SU-DHL-6 (cell line): Measurements from ENCODE around the gene TNIK.

Source experiments
- H2AFZ ChIP-seq: fragments of 200-600 bp; sonication (generic); 2 replicates; pipeline ENCODE4 v1.6.1; 2014; ENCODE audit warnings: low read depth, mild to moderate bottlenecking, moderate library complexity, mixed read lengths, antibody characterized with exemption, low read length; ENCODE audit not compliant: severe bottlenecking
- H3F3A ChIP-seq: fragments of 200-600 bp; shearing (Covaris generic); 2 replicates; pipeline ENCODE4 v1.6.0; 2016; ENCODE audit warnings: antibody characterized with exemption, mild to moderate bottlenecking; ENCODE audit not compliant: insufficient read depth
- H3K27ac ChIP-seq: fragments of 200-600 bp; sonication (generic); 2 replicates; pipeline ENCODE4 v1.5.1; 2016; ENCODE audit warnings: low read depth, mild to moderate bottlenecking, low read length, moderate library complexity, mixed read lengths
- H3K27me3 ChIP-seq: fragments of 200-600 bp; sonication (generic), shearing (Covaris generic); 2 replicates; pipeline ENCODE4 v1.6.0; 2014; ENCODE audit warnings: mild to moderate bottlenecking, low read length
- H3K36me3 ChIP-seq: fragments of 200-600 bp; sonication (generic); 2 replicates; pipeline ENCODE4 v1.6.1; 2014; ENCODE audit warnings: mild to moderate bottlenecking, low read length, mixed read lengths
- H3K4me2 ChIP-seq: fragments of 300-600, 200-600 bp; shearing (Covaris generic), sonication (generic); 2 replicates; pipeline ENCODE4 v1.6.0; 2014; ENCODE audit warnings: low read length, low read depth, mild to moderate bottlenecking; ENCODE audit not compliant: poor library complexity, severe bottlenecking
- H3K4me3 ChIP-seq: fragments of 200-600 bp; sonication (generic); 2 replicates; pipeline ENCODE4 v1.5.1; 2014; ENCODE audit warnings: antibody characterized with exemption, low read length, mild to moderate bottlenecking, mixed read lengths; ENCODE audit not compliant: insufficient read depth, poor library complexity, severe bottlenecking
- H3K79me2 ChIP-seq: fragments of 200-600 bp; sonication (generic); 2 replicates; pipeline ENCODE4 v1.6.1; 2014; ENCODE audit warnings: mild to moderate bottlenecking, low read length, moderate library complexity; ENCODE audit not compliant: insufficient read depth
- H3K9ac ChIP-seq: fragments of 200-600 bp; sonication (generic); 2 replicates; pipeline ENCODE4 v1.7.0; 2014; ENCODE audit warnings: mild to moderate bottlenecking, low read length
- H3K9me2 ChIP-seq: fragments of 200-600 bp; sonication (generic); replicated peaks from 2 replicates; pipeline ENCODE4 v1.6.1; 2014; ENCODE audit warnings: low read length; ENCODE audit not compliant: insufficient read depth
- H3K9me3 ChIP-seq: fragments of 200-600 bp; sonication (generic); 2 replicates; pipeline ENCODE4 v1.6.1; 2014; ENCODE audit warnings: low read length, mixed read lengths; ENCODE audit not compliant: insufficient read depth
- H4K20me1 ChIP-seq: fragments of 200-600 bp; sonication (generic); 2 replicates; pipeline ENCODE4 v1.6.1; 2014; ENCODE audit warnings: low read depth, mild to moderate bottlenecking, antibody characterized with exemption, low read length, moderate library complexity, mixed read lengths
- EZH2phosphoT487 ChIP-seq: fragments of 200-600 bp; sonication (generic), shearing (Covaris generic); conservative IDR thresholded peaks from 2 replicates; pipeline ENCODE4 v1.6.1; 2018; ENCODE audit warnings: mild to moderate bottlenecking, antibody characterized with exemption, low read length, moderate library complexity, mixed read lengths
- TF ChIP-seq, protein P1 (sequence below): fragments of 200-600 bp; sonication (generic); IDR thresholded peaks from one replicate; pipeline ENCODE4 v1.5.1; 2017; ENCODE audit warnings: antibody characterized with exemption, mild to moderate bottlenecking, low read length, moderate library complexity; ENCODE audit not compliant: insufficient read depth, poor library complexity, severe bottlenecking

The TNIK gene

DNA sequence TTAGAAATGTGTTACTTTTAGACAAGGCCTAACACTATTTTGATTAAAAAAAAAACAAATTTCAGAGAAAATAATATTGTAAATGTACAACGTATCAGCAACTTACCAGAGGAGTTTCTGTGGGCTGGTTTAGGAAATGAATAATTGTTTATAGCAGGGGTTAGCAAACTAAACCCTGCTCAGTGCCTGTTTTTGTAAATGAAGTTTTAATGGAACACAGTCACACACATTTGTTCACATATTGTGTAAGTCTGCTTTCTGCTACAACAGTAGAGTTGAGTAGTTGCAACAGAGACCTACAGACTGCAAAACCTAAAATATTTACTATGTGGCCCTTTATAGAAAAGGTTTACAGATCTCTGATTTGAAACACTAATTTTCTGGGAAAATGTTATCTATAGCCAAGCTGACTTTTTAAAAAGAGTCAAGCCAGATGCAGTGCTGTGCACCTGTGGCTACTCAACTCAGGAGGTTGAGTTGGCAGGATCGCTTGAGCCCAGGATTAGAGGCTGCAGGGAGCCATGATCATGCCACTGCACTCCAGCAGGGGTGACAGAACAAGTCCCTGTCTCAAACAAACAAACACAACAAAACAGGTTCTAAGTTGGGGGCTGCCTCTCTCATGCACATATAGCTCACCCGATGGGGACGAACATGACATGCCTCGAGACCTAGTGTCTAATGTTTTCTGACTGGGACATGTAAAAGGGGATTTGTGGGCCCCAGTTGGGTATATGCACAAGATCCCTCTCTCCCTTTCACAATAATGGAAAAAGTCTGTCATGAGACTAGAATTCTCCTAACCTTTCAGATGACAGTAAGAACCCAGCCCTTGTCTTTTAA, 182.5 kb downstream of the TNIK start:
- no peak overlapping the region for H3K4me2 ChIP-seq
- no peaks in the 10 kb centered on the region for H3K79me2 ChIP-seq

DNA sequence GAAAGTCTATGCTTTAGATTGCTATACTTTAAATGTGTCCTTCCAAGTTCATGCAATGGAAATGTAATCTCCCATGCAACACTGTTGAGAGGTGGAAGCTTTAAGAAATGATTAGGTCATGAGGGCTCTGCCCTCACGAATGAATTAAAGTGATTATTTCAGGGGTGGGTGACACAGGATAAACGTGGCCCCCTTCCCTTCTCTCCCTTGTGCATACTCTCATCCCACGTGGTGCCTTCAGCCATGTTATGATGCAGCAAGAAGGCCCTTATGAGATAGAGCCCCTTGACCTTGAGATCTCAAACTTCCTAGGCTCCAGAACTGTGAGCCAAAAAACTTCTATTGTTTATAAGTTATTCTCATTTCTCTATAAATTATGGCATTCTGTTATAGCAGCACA, 183.3 kb downstream of the TNIK start:
- TF ChIP-seq, protein P1, sequence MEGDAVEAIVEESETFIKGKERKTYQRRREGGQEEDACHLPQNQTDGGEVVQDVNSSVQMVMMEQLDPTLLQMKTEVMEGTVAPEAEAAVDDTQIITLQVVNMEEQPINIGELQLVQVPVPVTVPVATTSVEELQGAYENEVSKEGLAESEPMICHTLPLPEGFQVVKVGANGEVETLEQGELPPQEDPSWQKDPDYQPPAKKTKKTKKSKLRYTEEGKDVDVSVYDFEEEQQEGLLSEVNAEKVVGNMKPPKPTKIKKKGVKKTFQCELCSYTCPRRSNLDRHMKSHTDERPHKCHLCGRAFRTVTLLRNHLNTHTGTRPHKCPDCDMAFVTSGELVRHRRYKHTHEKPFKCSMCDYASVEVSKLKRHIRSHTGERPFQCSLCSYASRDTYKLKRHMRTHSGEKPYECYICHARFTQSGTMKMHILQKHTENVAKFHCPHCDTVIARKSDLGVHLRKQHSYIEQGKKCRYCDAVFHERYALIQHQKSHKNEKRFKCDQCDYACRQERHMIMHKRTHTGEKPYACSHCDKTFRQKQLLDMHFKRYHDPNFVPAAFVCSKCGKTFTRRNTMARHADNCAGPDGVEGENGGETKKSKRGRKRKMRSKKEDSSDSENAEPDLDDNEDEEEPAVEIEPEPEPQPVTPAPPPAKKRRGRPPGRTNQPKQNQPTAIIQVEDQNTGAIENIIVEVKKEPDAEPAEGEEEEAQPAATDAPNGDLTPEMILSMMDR: no peak
- no peak for TF ChIP-seq EZH2phosphoT487
- Histone ChIP-seq H3K4me3 (no peak overlapping the region), H3K9me2 (no peaks in the 10 kb centered on the region), H3K9ac (no peak overlapping the region), H4K20me1 (no peaks in the 10 kb centered on the region), H3K36me3 (no peaks in the 10 kb centered on the region), H3K27ac (no peak overlapping the region), H2AFZ (no peak overlapping the region), H3F3A (no peaks in the 10 kb centered on the region), H3K79me2 (no peaks in the 10 kb centered on the region), H3K4me2 (no peak overlapping the region), H3K9me3 (no peaks in the 10 kb centered on the region), H3K27me3 (no peaks in the 10 kb centered on the region)

More for the DNA sequence above, 182.5 kb downstream of the TNIK start:
- no peaks in the 10 kb centered on the region for H4K20me1 ChIP-seq
- no peaks in the 10 kb centered on the region for H3K9me3 ChIP-seq
- H2AFZ ChIP-seq: no peak overlapping the region
- no peaks in the 10 kb centered on the region for H3K27me3 ChIP-seq
- H3K4me3 ChIP-seq: no peak overlapping the region
- H3K9me2 ChIP-seq: no peaks in the 10 kb centered on the region
- H3F3A ChIP-seq: no peaks in the 10 kb centered on the region
- no peak overlapping the region for H3K27ac ChIP-seq
- H3K36me3 ChIP-seq: no peaks in the 10 kb centered on the region
- H3K9ac ChIP-seq: no peak overlapping the region
- TF ChIP-seq EZH2phosphoT487: no peak
- TF ChIP-seq, protein P1: no peak

DNA sequence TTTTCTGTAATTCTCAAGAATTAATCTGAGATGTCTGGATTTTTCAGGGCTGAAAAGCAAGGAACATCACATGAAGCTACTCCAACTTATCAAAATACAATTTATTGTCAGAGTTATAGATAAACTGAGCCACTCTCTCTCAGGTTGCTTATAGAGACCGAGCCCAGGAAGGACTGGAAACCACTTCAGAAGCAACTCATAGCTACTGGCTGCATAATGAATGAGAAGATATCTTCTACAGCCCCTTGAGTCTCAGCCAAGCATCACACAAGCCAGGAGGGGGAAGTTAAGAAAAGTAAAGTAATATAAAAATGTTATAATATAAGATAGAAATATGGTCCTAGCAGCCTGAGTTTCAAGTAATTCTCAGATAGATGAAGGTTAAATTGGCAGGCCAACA, 186.0 kb downstream of the TNIK start:
- Histone ChIP-seq H3K36me3 (no peaks in the 10 kb centered on the region), H3K9me3 (no peaks in the 10 kb centered on the region), H2AFZ (no peak overlapping the region), H3K79me2 (no peaks in the 10 kb centered on the region), H3K4me3 (no peak overlapping the region), H3K4me2 (no peak overlapping the region), H3K9me2 (no peaks in the 10 kb centered on the region), H3K9ac (no peak overlapping the region), H3K27ac (no peak overlapping the region), H3F3A (no peaks in the 10 kb centered on the region), H3K27me3 (no peaks in the 10 kb centered on the region), H4K20me1 (no peaks in the 10 kb centered on the region)
- TF ChIP-seq, protein P1: no peak
- no peak for TF ChIP-seq EZH2phosphoT487
